ENCODE data around the gene GRID1. TPM values are rescaled to one million over a fixed set of nuclear protein-coding genes. Genes with fewer than 3 reads are reported as not detected.
"Not testable (repeated sequence)": the region's sequence is repeated elsewhere in the genome, so short reads cannot be mapped to it uniquely, and the experiment has no call there.

GRID1 gene
- total RNA-seq, 1 experiment from 2014 or later = not detected

GRCh38 chr10:85997544-85997943 lies 369.1 kb downstream of the GRID1 start:
- no peak for DNase-seq (ENCODE audit: low read depth)

- DNase-seq (ENCODE audit: low read depth) = peak; percentile 18
Measured at GRCh38 chr10:85995791-85996190, 370.8 kb downstream of the GRID1 start.

DNA sequence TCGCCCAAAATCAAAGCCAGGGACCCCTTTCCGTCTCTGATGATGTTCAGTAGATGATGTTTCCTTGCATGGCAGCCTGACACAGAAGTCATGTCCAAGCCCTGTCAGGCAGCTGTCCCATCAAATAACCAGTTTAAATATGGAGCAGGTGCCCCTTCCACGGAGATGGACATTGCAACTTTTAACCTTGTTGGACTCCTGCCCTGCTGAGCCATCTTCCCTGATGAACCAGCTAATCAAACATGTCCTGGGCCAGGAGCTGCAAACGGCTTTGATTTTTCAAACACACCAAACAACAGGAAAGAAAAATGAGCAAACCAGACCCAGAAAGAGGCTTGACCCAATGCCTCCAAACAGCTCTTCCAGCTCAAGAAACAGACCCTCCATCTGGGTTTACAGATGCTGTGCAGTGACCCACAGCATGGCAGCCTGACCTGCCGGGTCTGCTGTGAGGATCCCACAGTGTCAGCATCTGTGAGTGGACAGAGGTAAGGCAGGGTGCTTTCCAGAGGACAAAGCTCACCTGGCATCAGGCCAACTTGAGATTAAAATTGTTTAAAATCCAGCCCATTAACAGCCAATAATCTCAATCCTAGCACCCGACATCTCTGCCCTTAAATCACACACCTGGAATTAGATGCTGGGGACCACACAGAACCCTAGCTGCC lies 372.6 kb downstream of the GRID1 start:
- DNase-seq (ENCODE audit: low read depth) = no peak

- no peak for DNase-seq (ENCODE audit: low read depth)
Measured at GRCh38 chr10:85993140-85993539, 373.5 kb downstream of the GRID1 start.

GRCh38 chr10:85992324-85992723 lies 374.3 kb downstream of the GRID1 start:
- no peak for DNase-seq (ENCODE audit: low read depth)

DNA sequence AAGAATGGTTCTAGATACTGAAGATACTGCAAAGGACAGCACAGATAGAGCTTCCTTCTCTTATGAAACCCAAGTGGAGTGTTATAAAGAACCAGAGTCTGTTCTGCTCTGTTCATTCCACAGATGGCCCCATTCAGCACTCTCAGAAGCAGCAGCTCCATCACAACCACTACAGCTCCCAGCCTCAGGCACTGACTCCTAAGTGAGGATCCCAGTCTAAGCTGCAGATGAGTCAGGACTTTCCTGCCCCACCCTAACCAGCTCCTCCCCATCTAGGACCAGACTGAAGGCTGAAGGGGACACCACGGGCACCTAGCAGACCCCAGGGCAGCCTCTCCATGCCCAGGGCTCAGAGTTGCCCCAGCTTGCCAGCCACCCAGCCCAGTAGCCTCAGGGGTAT lies 379.8 kb downstream of the GRID1 start:
- no peak for DNase-seq (ENCODE audit: low read depth)

DNA sequence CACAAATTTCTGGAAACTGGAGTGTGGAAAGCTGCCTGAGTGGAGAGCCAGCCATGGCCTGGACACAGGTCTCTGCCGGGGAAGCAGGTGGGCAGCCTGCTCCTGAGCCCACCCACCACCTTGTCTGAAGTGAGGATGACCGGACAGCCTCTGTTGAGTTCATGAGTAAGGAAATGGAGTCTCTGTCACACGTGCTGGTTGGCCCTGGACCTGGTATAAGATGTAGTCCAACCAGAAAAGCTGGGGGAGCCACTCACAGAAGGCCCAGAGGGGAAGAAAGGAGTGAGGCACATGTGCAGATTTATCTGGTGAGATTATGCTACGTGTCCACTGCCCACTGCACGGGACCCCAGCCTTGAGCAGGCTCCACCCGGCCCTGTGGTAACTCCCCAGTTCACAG lies 383.5 kb downstream of the GRID1 start:
- DNase-seq (ENCODE audit: low read depth) = no peak

DNA sequence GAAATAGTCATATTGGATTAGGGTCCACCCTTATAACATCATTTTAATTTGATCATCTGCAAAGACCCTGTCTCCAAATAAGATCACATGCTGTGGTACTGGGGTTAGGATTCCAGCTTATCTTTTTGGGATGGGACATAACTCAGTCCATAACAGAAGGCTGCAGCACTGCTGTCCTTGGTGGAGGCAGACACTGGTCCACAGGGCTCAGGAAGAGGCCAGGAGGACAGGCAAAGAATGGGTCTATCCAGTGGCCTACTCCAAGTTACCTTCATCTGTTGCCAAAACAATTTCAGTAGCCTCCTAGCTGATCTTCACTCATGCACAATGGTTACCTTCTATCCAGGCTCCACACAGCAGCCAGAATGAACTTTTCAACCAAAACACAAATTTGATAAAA lies 387.0 kb downstream of the GRID1 start:
- no peak for DNase-seq (ENCODE audit: low read depth)

- DNase-seq (ENCODE audit: low read depth) = no peak
Measured at GRCh38 chr10:85978566-85979358, 387.8 kb downstream of the GRID1 start.

- DNase-seq (ENCODE audit: low read depth) = no peak
Measured at GRCh38 chr10:85977642-85978041, 389.0 kb downstream of the GRID1 start.

DNA sequence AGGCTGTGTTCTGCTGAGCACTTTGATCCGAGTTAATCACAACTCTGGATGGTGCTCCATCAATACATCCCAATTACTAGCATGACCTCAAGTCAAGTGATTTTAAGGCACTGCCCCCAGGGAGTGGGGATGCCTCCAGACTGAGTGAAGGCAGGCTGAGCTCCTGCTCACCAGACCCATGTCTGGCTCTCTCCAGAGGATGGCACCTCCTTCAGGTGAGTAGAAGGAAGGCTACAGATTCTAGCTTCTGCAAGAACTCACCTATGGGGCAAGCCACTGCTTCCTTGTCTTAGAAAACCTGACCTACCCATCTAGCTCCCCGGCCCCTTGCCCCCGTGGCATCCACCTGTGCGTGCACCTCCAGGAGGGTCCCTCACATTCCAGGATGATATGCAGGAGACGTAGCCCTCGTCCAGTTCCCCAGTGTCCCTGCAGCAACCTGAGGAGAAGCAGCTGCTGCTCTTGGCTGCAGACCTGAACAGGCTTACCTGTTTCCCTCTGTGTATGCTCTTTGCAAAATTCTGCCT lies 390.3 kb downstream of the GRID1 start:
- DNase-seq (ENCODE audit: low read depth) = no peak

DNA sequence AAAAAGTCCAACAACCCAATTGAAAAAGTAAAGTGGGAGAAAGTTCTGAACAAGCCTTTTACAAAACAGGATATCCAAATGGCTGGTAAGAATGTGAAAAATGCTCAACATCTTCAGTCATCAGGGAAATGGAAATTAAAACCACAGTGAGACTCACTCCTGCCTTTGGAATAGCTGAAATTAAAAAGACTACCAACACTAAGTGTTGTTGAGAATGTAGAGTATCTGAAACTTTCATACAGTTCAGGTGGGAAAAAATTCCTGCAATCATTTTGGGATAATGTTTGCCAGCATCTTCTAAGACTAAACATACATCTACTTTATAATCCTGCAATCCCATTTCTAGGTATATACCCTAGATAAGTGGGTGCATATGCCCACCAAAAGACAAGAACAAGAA lies 395.1 kb downstream of the GRID1 start:
- DNase-seq (ENCODE audit: low read depth) = no peak

DNA sequence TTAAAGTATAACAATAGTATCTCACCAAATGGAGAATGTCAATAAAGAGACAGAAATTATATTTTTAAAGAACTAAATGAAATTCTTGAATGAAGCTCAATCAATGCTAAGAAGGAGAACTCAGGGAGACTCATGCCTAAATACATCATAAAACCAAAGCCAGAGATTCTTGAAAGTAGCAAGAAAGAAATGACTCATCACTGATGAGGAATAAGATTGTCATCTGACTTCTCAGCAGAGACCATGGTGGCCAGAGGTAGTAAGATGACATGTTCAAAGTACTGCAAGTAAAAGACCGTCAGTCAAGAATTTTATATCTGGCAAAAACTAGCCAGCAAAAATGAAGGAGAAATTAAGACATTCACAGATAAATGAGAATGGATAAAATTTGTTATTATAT lies 399.0 kb downstream of the GRID1 start:
- DNase-seq (ENCODE audit: low read depth) = peak; percentile 28

DNA sequence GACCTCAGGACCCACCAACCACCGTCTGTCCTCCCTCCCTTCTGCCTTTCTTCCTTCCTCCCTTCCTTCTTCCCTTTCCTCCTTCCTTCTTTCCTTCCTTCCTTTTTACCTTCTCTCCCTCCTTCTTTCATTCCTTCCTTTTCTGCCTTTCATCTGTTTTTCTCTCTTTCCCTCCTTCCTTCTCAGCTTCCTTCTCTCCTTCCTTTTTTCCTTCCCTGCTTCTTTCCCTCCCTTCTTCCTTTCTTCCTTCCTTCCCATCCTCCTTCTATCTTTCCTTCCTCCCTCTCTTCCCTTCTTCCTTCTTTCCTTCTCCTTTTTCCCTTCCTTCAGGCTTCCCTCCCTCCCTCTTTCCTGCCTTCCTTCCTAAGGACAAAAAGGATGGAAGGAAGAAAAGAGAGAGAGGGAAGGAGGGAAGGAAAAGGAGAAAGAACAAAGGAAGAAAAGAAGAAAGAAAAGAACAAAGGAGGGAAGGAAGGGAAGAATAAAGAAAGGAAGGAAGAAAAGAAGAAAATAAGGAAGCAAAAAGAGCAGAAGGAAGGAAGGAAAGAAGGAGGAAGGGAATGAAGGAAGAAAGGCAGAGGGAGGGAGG lies 405.0 kb downstream of the GRID1 start:
- no peak for DNase-seq (ENCODE audit: low read depth)

DNA sequence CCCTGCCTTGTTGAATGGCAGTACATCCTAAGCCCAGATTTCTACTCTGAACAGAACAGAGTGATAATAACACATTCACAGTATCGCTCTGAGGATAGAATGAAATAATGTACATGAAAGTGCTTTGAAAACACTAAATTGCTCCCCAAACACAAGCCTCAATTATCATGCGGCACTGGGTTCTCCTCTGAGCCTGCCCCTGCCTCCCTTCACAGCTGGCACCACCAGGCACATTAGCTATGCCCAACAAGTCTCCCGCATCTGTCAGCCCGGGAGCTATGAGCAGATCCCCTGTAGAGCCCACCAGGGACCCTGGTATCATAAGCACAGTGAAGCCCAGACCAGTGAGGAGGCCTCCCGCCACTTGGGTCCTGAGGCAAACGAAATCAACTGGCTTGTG lies 405.5 kb downstream of the GRID1 start:
- DNase-seq (ENCODE audit: low read depth) = no peak

- no peak for DNase-seq (ENCODE audit: low read depth)
Measured at GRCh38 chr10:85959239-85959638, 407.4 kb downstream of the GRID1 start.

DNA sequence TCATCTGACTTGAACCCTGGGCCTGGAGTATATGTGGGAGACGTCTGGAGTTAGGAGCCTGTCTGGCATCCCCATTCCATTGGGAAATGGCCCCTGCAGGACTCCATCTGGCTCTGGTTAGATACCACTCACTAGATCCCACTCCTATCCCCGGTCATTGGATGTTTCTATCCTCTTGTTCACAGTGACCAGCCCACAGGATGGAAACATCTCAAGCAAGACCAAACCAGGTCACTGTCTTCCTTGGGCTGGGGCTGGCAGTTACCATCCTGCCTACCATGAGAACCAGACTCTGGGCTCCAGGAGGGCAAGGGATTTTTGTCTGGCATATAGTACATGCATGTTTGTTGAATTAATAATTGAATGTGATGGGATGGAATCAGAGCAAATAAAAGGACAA lies 415.7 kb downstream of the GRID1 start:
- DNase-seq (ENCODE audit: low read depth) = no peak

DNA sequence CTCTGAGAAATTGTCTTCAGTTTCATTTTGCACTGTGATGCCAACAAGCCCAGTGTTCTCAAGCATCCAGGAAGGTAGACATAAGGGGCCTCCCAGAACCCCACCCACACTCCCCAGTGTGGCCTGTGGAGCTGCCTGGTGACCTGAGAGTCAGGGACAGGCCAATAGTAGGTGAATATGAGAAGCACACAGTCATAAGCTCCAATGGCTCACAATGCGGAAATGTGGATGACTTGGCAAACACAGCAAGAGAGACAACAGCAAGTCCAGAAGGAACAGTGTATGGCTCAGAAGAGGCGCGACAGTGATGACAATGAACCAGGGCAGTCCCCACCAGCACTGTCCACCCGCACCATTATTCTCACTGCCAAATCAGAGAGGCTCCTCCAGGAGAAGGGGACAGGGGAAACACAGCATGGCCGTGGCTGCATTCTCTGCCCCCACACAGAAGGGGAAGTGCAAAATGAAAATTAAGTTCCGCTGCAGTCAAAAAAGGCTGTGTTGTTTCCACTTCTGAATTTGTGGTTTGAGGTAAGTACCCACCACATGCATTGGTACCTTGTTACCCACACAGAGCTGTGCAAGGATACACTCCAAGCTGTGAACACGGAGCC lies 419.8 kb downstream of the GRID1 start:
- DNase-seq (ENCODE audit: low read depth) = peak; percentile 1

GRCh38 chr10:85936161-85936560 lies 430.4 kb downstream of the GRID1 start:
- DNase-seq (ENCODE audit: low read depth) = no peak

DNA sequence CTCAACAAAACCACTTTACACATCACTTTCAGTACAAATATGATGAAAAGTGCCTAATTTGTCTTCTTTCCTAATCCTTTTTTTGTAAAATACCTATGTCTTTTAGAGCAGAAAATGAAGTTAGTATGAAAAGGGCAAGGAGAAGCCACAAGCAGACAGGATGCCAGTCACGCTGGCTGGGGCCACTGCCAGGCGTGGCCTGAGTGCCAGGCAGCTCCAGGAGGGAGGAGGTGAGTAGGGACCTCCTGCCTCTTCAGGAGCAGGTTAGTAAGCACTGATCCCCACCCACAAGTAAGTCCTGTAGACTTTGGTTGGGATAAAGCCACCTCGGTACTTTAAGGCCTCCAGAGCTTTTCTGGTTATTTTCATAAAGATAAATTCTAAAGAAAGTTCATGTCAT lies 432.0 kb downstream of the GRID1 start:
- DNase-seq (ENCODE audit: low read depth) = no peak

- DNase-seq (ENCODE audit: low read depth) = not testable (repeated sequence)
Measured at GRCh38 chr10:85929993-85930392, 436.6 kb downstream of the GRID1 start.

DNA sequence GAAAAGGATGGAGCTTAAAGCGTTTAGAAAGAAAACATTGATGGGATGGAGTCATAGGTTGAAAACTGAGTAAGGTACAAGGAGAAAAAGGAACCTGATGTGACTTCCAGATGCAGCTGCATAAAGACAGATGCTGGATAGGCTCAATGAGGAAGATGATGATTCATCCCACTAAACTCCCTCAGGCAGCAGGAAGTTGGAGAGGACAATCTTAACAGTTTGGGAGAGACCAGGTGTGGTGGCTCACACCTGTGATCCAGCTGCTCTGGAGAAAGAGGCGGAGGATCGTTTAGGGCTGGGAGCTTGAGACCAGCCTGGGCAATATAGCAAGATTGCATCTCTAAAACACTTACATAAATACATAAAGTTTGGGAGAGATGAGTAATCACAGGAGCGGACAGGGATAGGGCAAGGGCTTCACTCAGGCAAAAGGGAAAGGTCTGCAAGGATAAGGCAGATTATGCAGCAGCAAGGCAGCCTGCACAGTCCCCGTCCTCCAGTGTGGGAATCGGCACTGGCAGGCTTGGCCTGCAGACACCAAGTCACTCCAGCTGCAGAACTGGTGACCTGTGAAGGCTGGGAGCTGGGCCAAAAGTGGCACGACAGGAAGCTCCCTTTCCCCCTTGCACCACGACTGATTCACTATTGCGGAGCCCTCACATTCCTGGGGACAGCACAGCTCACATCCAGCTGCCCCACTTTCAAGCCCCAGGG lies 438.5 kb downstream of the GRID1 start:
- DNase-seq (ENCODE audit: low read depth) = peak; percentile 7

Measured in M059J (cell line).